ENCODE results near the gene ADRA2C. TPM values are rescaled to one million over a fixed set of nuclear protein-coding genes. Genes with fewer than 3 reads are reported as not detected.

Gene ADRA2C
- total RNA-seq, 5 donors from 2014 or later (not counting 1 experiment from before 2014, with no cell fraction given) = 0.16 to 0.18 TPM; not detected in 3

- DNase-seq (no peak), ATAC-seq (replicated peaks in 1 of 4) (no peak)
- peaks cover 0 to 31% of the 10 kb centered on the region in 2 experiments for H3K27me3 ChIP-seq (replicated peaks in 1 of 2; ENCODE audit: control insufficient read depth in 2 of 2, extremely low read depth in 1 of 2, insufficient read depth in 2 of 2, low read length in 1 of 2)
- H3K27ac ChIP-seq (ENCODE audit: low read length) = no peak overlapping the region
- H3K36me3 ChIP-seq (ENCODE audit: control insufficient read depth in 2 of 2, extremely low read depth in 1 of 2, insufficient read depth in 1 of 2, low read length in 1 of 2) = no peaks in the 10 kb centered on the region
- H3K4me1 Mint-ChIP-seq = no peaks in the 10 kb centered on the region
- H3K4me3 Mint-ChIP-seq = no peak overlapping the region
- 70% methylated on average over 15 of the region's 18 CpGs for WGBS (ENCODE audit: insufficient coverage)
- H3K27me3 Mint-ChIP-seq = peaks cover 17 to 22% of the 10 kb centered on the region in 2 donors
- no peaks in the 10 kb centered on the region for H3K9me3 Mint-ChIP-seq
- ChIA-PET CTCF (no interaction called here), POLR2A (no interaction called here)
- H3K27ac Mint-ChIP-seq = no peak overlapping the region
- H3K9me3 ChIP-seq = no peaks in the 10 kb centered on the region
- H3K4me3 ChIP-seq (ENCODE audit: control insufficient read depth in 1 of 2, extremely low read depth in 1 of 2, low read length in 1 of 2) = no peak overlapping the region
- H3K36me3 Mint-ChIP-seq = no peaks in the 10 kb centered on the region
- H3K4me1 ChIP-seq (ENCODE audit: control insufficient read depth in 1 of 2, extremely low read depth in 1 of 2, insufficient read depth in 2 of 2, low read length in 2 of 2) = no peaks in the 10 kb centered on the region
These were observed 37.3 kb downstream of the ADRA2C start for GRCh38 chr4:3803475-3803847.

- ATAC-seq (replicated peaks in 1 of 4) (no peak), DNase-seq (no peak)
- Histone ChIP-seq H3K9me3 (no peaks in the 10 kb centered on the region), H3K4me3 (ENCODE audit: control insufficient read depth in 1 of 2, extremely low read depth in 1 of 2, low read length in 1 of 2) (no peak overlapping the region), H3K36me3 (ENCODE audit: control insufficient read depth in 2 of 2, extremely low read depth in 1 of 2, insufficient read depth in 1 of 2, low read length in 1 of 2) (no peaks in the 10 kb centered on the region), H3K27ac (ENCODE audit: low read length) (no peak overlapping the region), H3K27me3 (replicated peaks in 1 of 2; ENCODE audit: control insufficient read depth in 2 of 2, extremely low read depth in 1 of 2, insufficient read depth in 2 of 2, low read length in 1 of 2) (peaks cover 0 to 31% of the 10 kb centered on the region in 2 experiments), H3K4me1 (ENCODE audit: control insufficient read depth in 1 of 2, extremely low read depth in 1 of 2, insufficient read depth in 2 of 2, low read length in 2 of 2) (no peaks in the 10 kb centered on the region)
- POLR2A ChIA-PET = no interaction called here
- H3K9me3 Mint-ChIP-seq = no peaks in the 10 kb centered on the region
- no peak overlapping the region for H3K4me3 Mint-ChIP-seq
- CTCF ChIA-PET = no interaction called here
- 40% methylated on average over 2 of the region's 8 CpGs for WGBS (ENCODE audit: insufficient coverage)
- H3K4me1 Mint-ChIP-seq = no peaks in the 10 kb centered on the region
- H3K36me3 Mint-ChIP-seq = no peaks in the 10 kb centered on the region
- H3K27ac Mint-ChIP-seq = no peak overlapping the region
- peaks cover 21 to 24% of the 10 kb centered on the region in 2 donors for H3K27me3 Mint-ChIP-seq
These were observed 37.8 kb downstream of the ADRA2C start for GRCh38 chr4:3803946-3804345.

GRCh38 chr4:3805026-3805425 is 38.8 kb downstream of the ADRA2C start:
- no peaks in the 10 kb centered on the region for H3K4me1 ChIP-seq (ENCODE audit: control insufficient read depth in 1 of 2, extremely low read depth in 1 of 2, insufficient read depth in 2 of 2, low read length in 2 of 2)
- H3K4me3 ChIP-seq (ENCODE audit: control insufficient read depth in 1 of 2, extremely low read depth in 1 of 2, low read length in 1 of 2) = no peak overlapping the region
- no peaks in the 10 kb centered on the region for H3K9me3 ChIP-seq
- Mint-ChIP-seq H3K4me3 (no peak overlapping the region), H3K4me1 (no peaks in the 10 kb centered on the region), H3K27me3 (peaks cover 22 to 25% of the 10 kb centered on the region in 2 donors), H3K27ac (no peak overlapping the region), H3K36me3 (no peaks in the 10 kb centered on the region), H3K9me3 (no peaks in the 10 kb centered on the region)
- ChIA-PET POLR2A (no interaction called here), CTCF (no interaction called here)
- WGBS (ENCODE audit: insufficient coverage) = 69% methylated on average over 4 of the region's 8 CpGs
- ATAC-seq (replicated peaks in 1 of 4) = no peak
- H3K27ac ChIP-seq (ENCODE audit: low read length) = no peak overlapping the region
- no peaks in the 10 kb centered on the region for H3K36me3 ChIP-seq (ENCODE audit: control insufficient read depth in 2 of 2, extremely low read depth in 1 of 2, insufficient read depth in 1 of 2, low read length in 1 of 2)
- no peak for DNase-seq
- H3K27me3 ChIP-seq (replicated peaks in 1 of 2; ENCODE audit: control insufficient read depth in 2 of 2, extremely low read depth in 1 of 2, insufficient read depth in 2 of 2, low read length in 1 of 2) = peaks cover 0 to 25% of the 10 kb centered on the region in 2 experiments

GRCh38 chr4:3805731-3806130 is 39.5 kb downstream of the ADRA2C start:
- H3K36me3 ChIP-seq (ENCODE audit: control insufficient read depth in 2 of 2, extremely low read depth in 1 of 2, insufficient read depth in 1 of 2, low read length in 1 of 2) = no peaks in the 10 kb centered on the region
- ChIA-PET POLR2A (no interaction called here), CTCF (interaction anchor here in 1 of 2 donors (0.6 kb wide), 1 partner anchor 11 kb away, joined by 3 read pairs; no protein-coding TSS in a partner anchor)
- peaks cover 22% of the 10 kb centered on the region in 2 donors for H3K27me3 Mint-ChIP-seq
- no peaks in the 10 kb centered on the region for H3K9me3 ChIP-seq
- no peaks in the 10 kb centered on the region for H3K36me3 Mint-ChIP-seq
- H3K9me3 Mint-ChIP-seq = no peaks in the 10 kb centered on the region
- 74% methylated on average over 6 of the region's 11 CpGs for WGBS (ENCODE audit: insufficient coverage)
- no peak overlapping the region for H3K4me3 Mint-ChIP-seq
- ATAC-seq (replicated peaks in 1 of 4) (no peak), DNase-seq (no peak)
- no peak overlapping the region for H3K4me3 ChIP-seq (ENCODE audit: control insufficient read depth in 1 of 2, extremely low read depth in 1 of 2, low read length in 1 of 2)
- H3K27ac Mint-ChIP-seq = no peak overlapping the region
- H3K4me1 Mint-ChIP-seq = no peaks in the 10 kb centered on the region
- no peak overlapping the region for H3K27ac ChIP-seq (ENCODE audit: low read length)
- H3K4me1 ChIP-seq (ENCODE audit: control insufficient read depth in 1 of 2, extremely low read depth in 1 of 2, insufficient read depth in 2 of 2, low read length in 2 of 2) = no peaks in the 10 kb centered on the region
- H3K27me3 ChIP-seq (replicated peaks in 1 of 2; ENCODE audit: control insufficient read depth in 2 of 2, extremely low read depth in 1 of 2, insufficient read depth in 2 of 2, low read length in 1 of 2) = peaks cover 0 to 26% of the 10 kb centered on the region in 2 experiments

GRCh38 chr4:3807311-3807710 is 41.1 kb downstream of the ADRA2C start:
- Mint-ChIP-seq H3K9me3 (no peaks in the 10 kb centered on the region), H3K36me3 (no peaks in the 10 kb centered on the region), H3K27me3 (peaks cover 21 to 22% of the 10 kb centered on the region in 2 donors), H3K27ac (no peak overlapping the region), H3K4me1 (no peaks in the 10 kb centered on the region), H3K4me3 (no peak overlapping the region)
- Histone ChIP-seq H3K27ac (ENCODE audit: low read length) (no peak overlapping the region), H3K36me3 (ENCODE audit: control insufficient read depth in 2 of 2, extremely low read depth in 1 of 2, insufficient read depth in 1 of 2, low read length in 1 of 2) (no peaks in the 10 kb centered on the region), H3K4me1 (ENCODE audit: control insufficient read depth in 1 of 2, extremely low read depth in 1 of 2, insufficient read depth in 2 of 2, low read length in 2 of 2) (no peaks in the 10 kb centered on the region), H3K4me3 (ENCODE audit: control insufficient read depth in 1 of 2, extremely low read depth in 1 of 2, low read length in 1 of 2) (no peak overlapping the region), H3K27me3 (replicated peaks in 1 of 2; ENCODE audit: control insufficient read depth in 2 of 2, extremely low read depth in 1 of 2, insufficient read depth in 2 of 2, low read length in 1 of 2) (peaks cover 0 to 31% of the 10 kb centered on the region in 2 experiments), H3K9me3 (no peaks in the 10 kb centered on the region)
- POLR2A ChIA-PET = no interaction called here
- CTCF ChIA-PET = no interaction called here
- ATAC-seq (replicated peaks in 1 of 4) = no peak
- DNase-seq = no peak
- 66% methylated on average over 2 of the region's 6 CpGs for WGBS (ENCODE audit: insufficient coverage)

GRCh38 chr4:3807822-3808496 is 41.8 kb downstream of the ADRA2C start:
- Histone ChIP-seq H3K4me3 (ENCODE audit: control insufficient read depth in 1 of 2, extremely low read depth in 1 of 2, low read length in 1 of 2) (no peak overlapping the region), H3K9me3 (no peaks in the 10 kb centered on the region), H3K27me3 (replicated peaks in 1 of 2; ENCODE audit: control insufficient read depth in 2 of 2, extremely low read depth in 1 of 2, insufficient read depth in 2 of 2, low read length in 1 of 2) (peaks cover 0 to 36% of the 10 kb centered on the region in 2 experiments), H3K27ac (ENCODE audit: low read length) (no peak overlapping the region), H3K36me3 (ENCODE audit: control insufficient read depth in 2 of 2, extremely low read depth in 1 of 2, insufficient read depth in 1 of 2, low read length in 1 of 2) (no peaks in the 10 kb centered on the region), H3K4me1 (ENCODE audit: control insufficient read depth in 1 of 2, extremely low read depth in 1 of 2, insufficient read depth in 2 of 2, low read length in 2 of 2) (no peaks in the 10 kb centered on the region)
- POLR2A ChIA-PET = no interaction called here
- Mint-ChIP-seq H3K9me3 (no peaks in the 10 kb centered on the region), H3K27me3 (peaks cover 21 to 22% of the 10 kb centered on the region in 2 donors), H3K4me3 (no peak overlapping the region), H3K36me3 (no peaks in the 10 kb centered on the region), H3K27ac (no peak overlapping the region), H3K4me1 (no peaks in the 10 kb centered on the region)
- ATAC-seq (replicated peaks in 1 of 4) = no peak
- WGBS (ENCODE audit: insufficient coverage) = 14% methylated on average over 8 of the region's 14 CpGs
- CTCF ChIA-PET = no interaction called here
- no peak for DNase-seq

GRCh38 chr4:3808597-3808996 is 42.4 kb downstream of the ADRA2C start:
- DNase-seq (no peak), ATAC-seq (replicated peaks in 1 of 4) (no peak)
- H3K27me3 Mint-ChIP-seq = peaks cover 21 to 22% of the 10 kb centered on the region in 2 donors
- Histone ChIP-seq H3K4me1 (ENCODE audit: control insufficient read depth in 1 of 2, extremely low read depth in 1 of 2, insufficient read depth in 2 of 2, low read length in 2 of 2) (no peaks in the 10 kb centered on the region), H3K36me3 (ENCODE audit: control insufficient read depth in 2 of 2, extremely low read depth in 1 of 2, insufficient read depth in 1 of 2, low read length in 1 of 2) (no peaks in the 10 kb centered on the region), H3K9me3 (no peaks in the 10 kb centered on the region), H3K27ac (ENCODE audit: low read length) (no peak overlapping the region), H3K27me3 (replicated peaks in 1 of 2; ENCODE audit: control insufficient read depth in 2 of 2, extremely low read depth in 1 of 2, insufficient read depth in 2 of 2, low read length in 1 of 2) (peaks cover 0 to 38% of the 10 kb centered on the region in 2 experiments), H3K4me3 (ENCODE audit: control insufficient read depth in 1 of 2, extremely low read depth in 1 of 2, low read length in 1 of 2) (no peak overlapping the region)
- no peak overlapping the region for H3K4me3 Mint-ChIP-seq
- H3K36me3 Mint-ChIP-seq = no peaks in the 10 kb centered on the region
- ChIA-PET POLR2A (no interaction called here), CTCF (no interaction called here)
- no peaks in the 10 kb centered on the region for H3K4me1 Mint-ChIP-seq
- H3K9me3 Mint-ChIP-seq = no peaks in the 10 kb centered on the region
- 69% methylated on average over 5 of the region's 5 CpGs for WGBS (ENCODE audit: insufficient coverage)
- H3K27ac Mint-ChIP-seq = no peak overlapping the region

Data from T-cell (primary cell).